NT2/D1 (cell line): ENCODE measurements around the gene IQCK.

Experiments
- DNase-seq: peaks from one replicate; pipeline ENCODE4 v3.0.0-alpha.2; 2011; ENCODE audit warnings: low read depth, low spot score
- H3K27me3 ChIP-seq: 2 replicates; pipeline ENCODE4 v1.6.0; 2011; ENCODE audit warnings: mild to moderate bottlenecking; ENCODE audit not compliant: insufficient read length, insufficient read depth
- H3K36me3 ChIP-seq: 2 replicates; pipeline ENCODE4 v1.6.1; 2011; ENCODE audit warnings: mild to moderate bottlenecking, low read length, mixed read lengths; ENCODE audit not compliant: insufficient read depth, insufficient read length
- H3K4me1 ChIP-seq: 2 replicates; pipeline ENCODE4 v1.5.1; 2011; ENCODE audit not compliant: insufficient read depth, insufficient read length
- H3K4me3 ChIP-seq: 2 replicates; pipeline ENCODE4 v1.5.1; 2011; ENCODE audit warnings: low read depth; ENCODE audit not compliant: insufficient read length
- H3K9ac ChIP-seq: 2 replicates; pipeline ENCODE4 v1.6.0; 2011; ENCODE audit warnings: low read depth; ENCODE audit not compliant: insufficient read length
- H3K9me3 ChIP-seq: 2 replicates; pipeline ENCODE4 v1.5.1; 2011; ENCODE audit warnings: mild to moderate bottlenecking, low read length; ENCODE audit not compliant: insufficient read depth
- SUZ12 ChIP-seq: IDR thresholded peaks from 2 replicates; pipeline ENCODE4 v1.6.1; 2011; ENCODE audit not compliant: insufficient read length, insufficient read depth; ENCODE audit errors: extremely low read depth
- YY1 ChIP-seq: IDR thresholded peaks from 2 replicates; pipeline ENCODE4 v1.6.1; 2011; ENCODE audit not compliant: insufficient read length, insufficient read depth
- ZNF274 ChIP-seq: IDR thresholded peaks from 2 replicates; pipeline ENCODE4 v1.6.1; 2011; ENCODE audit warnings: mild to moderate bottlenecking, low read depth, low read length

The IQCK gene

GRCh38 chr16:19774024-19774423 is 56.0 kb downstream of the IQCK start:
- no peak for DNase-seq
- H3K4me1 ChIP-seq, result peaks cover 2% of the 10 kb centered on the region
- no peak overlapping the region for H3K9ac ChIP-seq

GRCh38 chr16:19776147-19776546 is 58.1 kb downstream of the IQCK start:
- peaks cover 2% of the 10 kb centered on the region for H3K4me1 ChIP-seq
- TF ChIP-seq ZNF274, result no peak
- TF ChIP-seq SUZ12, result no peak
- TF ChIP-seq YY1, result no peak
- H3K4me3 ChIP-seq, result no peak overlapping the region
- H3K27me3 ChIP-seq, result no peaks in the 10 kb centered on the region
- H3K36me3 ChIP-seq, result no peaks in the 10 kb centered on the region
- no peaks in the 10 kb centered on the region for H3K9me3 ChIP-seq
- no peak for DNase-seq
- H3K9ac ChIP-seq, result no peak overlapping the region

More at GRCh38 chr16:19774024-19774423, 56.0 kb downstream of the IQCK start:
- TF ChIP-seq ZNF274, result no peak
- TF ChIP-seq YY1, result no peak
- TF ChIP-seq SUZ12, result no peak
- H3K27me3 ChIP-seq, result no peaks in the 10 kb centered on the region
- H3K9me3 ChIP-seq, result peaks cover 14% of the 10 kb centered on the region; the same call in 1 of the 2 replicates
- H3K36me3 ChIP-seq, result no peaks in the 10 kb centered on the region
- no peak overlapping the region for H3K4me3 ChIP-seq

DNA sequence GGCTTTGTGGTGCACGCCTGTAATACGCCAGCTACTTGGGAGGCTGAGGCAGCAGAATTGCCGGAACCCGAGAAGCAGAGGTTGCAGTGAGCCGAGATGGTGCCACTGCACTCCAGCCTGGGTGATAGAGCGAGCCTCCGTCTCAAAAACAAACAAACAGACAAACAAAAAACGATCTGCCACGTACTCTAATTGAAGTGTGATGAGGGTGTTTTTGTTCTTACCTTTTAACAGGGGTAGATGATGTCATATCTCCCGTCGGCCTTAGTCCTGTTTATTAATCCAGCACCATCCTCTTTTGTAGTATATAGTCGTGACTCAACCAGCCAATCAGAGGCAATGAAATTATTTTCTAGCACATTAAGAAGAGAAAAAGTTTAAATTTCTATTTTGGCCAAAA is 58.5 kb downstream of the IQCK start:
- Histone ChIP-seq H3K9ac (no peak overlapping the region), H3K27me3 (no peaks in the 10 kb centered on the region), H3K4me3 (no peak overlapping the region), H3K36me3 (no peaks in the 10 kb centered on the region), H3K4me1 (peaks cover 2% of the 10 kb centered on the region), H3K9me3 (no peaks in the 10 kb centered on the region)
- TF ChIP-seq ZNF274 (no peak), SUZ12 (no peak), YY1 (no peak)
- DNase-seq, result no peak

DNA sequence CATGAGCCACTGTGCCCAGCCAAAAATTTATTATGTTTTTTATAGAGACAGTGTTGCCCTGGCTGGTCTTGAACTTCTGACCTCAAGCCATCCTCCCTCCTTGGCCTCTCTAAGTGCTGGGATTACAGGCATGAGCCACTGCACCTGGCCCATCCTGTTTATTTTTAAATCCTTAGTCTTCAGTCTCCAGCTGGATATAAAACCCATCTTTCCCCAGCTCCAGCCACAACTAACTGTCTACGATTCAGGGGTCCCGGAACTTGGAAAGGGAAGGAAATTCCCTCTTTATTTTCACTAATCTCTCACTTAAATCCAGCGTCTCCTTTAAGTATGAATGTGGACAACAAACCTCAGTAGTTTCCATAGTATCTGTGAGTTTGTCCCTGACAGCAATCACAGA is 62.2 kb downstream of the IQCK start:
- no peak for DNase-seq
- Histone ChIP-seq H3K4me3 (no peak overlapping the region), H3K27me3 (no peaks in the 10 kb centered on the region), H3K9me3 (no peaks in the 10 kb centered on the region), H3K4me1 (peaks cover 5% of the 10 kb centered on the region), H3K36me3 (no peaks in the 10 kb centered on the region), H3K9ac (no peak overlapping the region)
- TF ChIP-seq ZNF274, result no peak
- no peak for TF ChIP-seq YY1
- no peak for TF ChIP-seq SUZ12

- DNase-seq, result no peak
- no peaks in the 10 kb centered on the region for H3K9me3 ChIP-seq
- no peak overlapping the region for H3K4me3 ChIP-seq
- TF ChIP-seq YY1 (no peak), SUZ12 (no peak)
- H3K4me1 ChIP-seq, result peaks cover 3% of the 10 kb centered on the region
- no peaks in the 10 kb centered on the region for H3K27me3 ChIP-seq
- no peaks in the 10 kb centered on the region for H3K36me3 ChIP-seq
- no peak overlapping the region for H3K9ac ChIP-seq
Measured at GRCh38 chr16:19781226-19781625, 63.2 kb downstream of the IQCK start.

DNA sequence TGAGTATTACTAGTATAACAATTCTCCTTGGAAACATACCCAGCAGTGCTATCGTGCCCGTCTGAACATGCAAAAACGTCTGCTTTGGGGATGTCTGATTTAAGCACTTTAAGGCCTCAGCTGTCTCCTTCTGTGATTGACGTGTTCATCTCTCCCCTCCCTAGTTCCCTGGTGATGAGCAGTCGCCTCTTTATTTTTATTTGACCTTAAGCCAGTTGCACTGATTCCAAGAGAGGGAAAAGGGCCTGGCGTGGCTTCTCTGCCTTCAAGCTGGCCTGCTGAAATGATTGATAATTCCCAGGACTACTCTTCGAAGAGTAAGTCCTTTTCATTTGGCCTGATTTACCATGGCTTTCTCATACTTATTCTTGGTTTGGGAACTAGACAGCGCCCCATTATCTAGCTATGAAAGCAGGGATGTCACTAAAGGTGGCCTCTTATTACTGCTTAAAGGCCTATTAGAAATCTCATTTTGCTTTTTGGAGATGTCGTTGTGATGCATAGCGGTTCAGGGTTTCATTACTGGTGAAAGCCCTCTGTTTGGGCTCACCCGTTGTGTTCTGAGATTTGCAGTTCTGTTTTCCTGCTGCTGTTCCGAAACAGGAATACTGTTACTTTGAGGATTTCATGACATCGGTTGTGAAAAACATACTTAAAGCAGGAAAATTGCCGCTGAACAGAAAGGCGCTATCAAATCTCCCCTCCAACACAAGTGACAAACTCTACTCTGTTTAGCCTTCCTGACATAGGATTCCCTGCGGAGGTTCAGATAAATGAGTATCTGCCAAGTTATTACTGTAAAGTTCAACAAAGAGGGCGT is 65.5 kb downstream of the IQCK start:
- no peak overlapping the region for H3K9ac ChIP-seq
- H3K36me3 ChIP-seq, result no peaks in the 10 kb centered on the region
- no peaks in the 10 kb centered on the region for H3K9me3 ChIP-seq
- no peak for DNase-seq
- TF ChIP-seq YY1, result no peak
- no peak for TF ChIP-seq SUZ12
- TF ChIP-seq ZNF274, result no peak
- no peak overlapping the region for H3K4me3 ChIP-seq
- peaks cover 3% of the 10 kb centered on the region for H3K4me1 ChIP-seq
- H3K27me3 ChIP-seq, result no peaks in the 10 kb centered on the region

GRCh38 chr16:19784183-19784736 is 66.2 kb downstream of the IQCK start:
- no peaks in the 10 kb centered on the region for H3K27me3 ChIP-seq
- no peaks in the 10 kb centered on the region for H3K36me3 ChIP-seq
- no peak overlapping the region for H3K9ac ChIP-seq
- DNase-seq, result no peak
- no peak overlapping the region for H3K4me3 ChIP-seq
- H3K4me1 ChIP-seq, result peaks cover 3% of the 10 kb centered on the region
- TF ChIP-seq YY1 (no peak), ZNF274 (no peak), SUZ12 (no peak)
- no peaks in the 10 kb centered on the region for H3K9me3 ChIP-seq
